Breast epithelium (tissue), 3 donors: Measurements from ENCODE around the gene KIAA0753.

Source experiments
- CTCF ChIP-seq, 3 donors: fragments of 450-650 bp; IDR thresholded peaks; one replicate each; pipeline ENCODE4 v1.5.1; 2016 to 2017; ENCODE audit warnings: antibody characterized with exemption in 3 of 3, mild to moderate bottlenecking in 3 of 3, moderate library complexity in 3 of 3
- POLR2A ChIP-seq: fragments of 450-650 bp; IDR thresholded peaks from one replicate; pipeline ENCODE4 v1.6.1; 2016; ENCODE audit warnings: antibody characterized with exemption, mild to moderate bottlenecking, moderate library complexity
- POLR2AphosphoS5 ChIP-seq, 3 donors: sonication (generic); formaldehyde crosslinking; IDR thresholded peaks; one replicate each; pipeline ENCODE4 v1.6.1; 2017; ENCODE audit warnings: antibody characterized with exemption in 3 of 3

DNA sequence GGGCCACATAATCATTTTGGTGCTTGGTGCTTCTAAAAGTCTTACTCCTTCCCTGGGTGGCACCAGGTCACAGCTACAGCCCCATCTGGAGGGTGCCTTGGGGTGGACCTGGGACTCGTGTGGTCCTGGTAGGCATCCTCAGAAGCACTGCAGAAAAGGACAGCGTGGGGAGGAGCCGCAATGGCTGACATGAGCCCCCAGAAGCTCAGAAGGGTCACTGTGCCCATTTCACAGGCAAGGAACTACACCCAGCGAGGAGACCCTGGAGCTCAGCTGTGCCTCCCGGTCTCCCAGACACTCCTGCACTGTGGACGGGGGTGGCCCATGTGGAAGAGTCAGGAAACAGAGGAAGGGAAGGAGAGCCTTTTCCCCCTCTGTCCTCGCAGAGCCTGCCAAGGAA, 37.4 kb upstream of the KIAA0753 start:
- TF ChIP-seq CTCF (IDR thresholded peaks at IDR 0.05), result no peak
- no peak for TF ChIP-seq POLR2A
- TF ChIP-seq POLR2AphosphoS5 (IDR thresholded peaks at IDR 0.05), result no peak
